Smooth muscle cell (in vitro differentiated cells): ENCODE measurements around the gene CCDC171. TPM values are rescaled to one million over a fixed set of nuclear protein-coding genes. Genes with fewer than 3 reads are reported as not detected.

Source experiments
- DNase-seq: peaks from one replicate; lab custom pipeline; 2025; ENCODE audit not compliant: unreplicated experiment; lab: John Stamatoyannopoulos, UW
- H2AFZ ChIP-seq: fragments of 200-600 bp; sonication (generic); 2 replicates; pipeline ENCODE4 v1.6.0; 2016; ENCODE audit warnings: antibody characterized with exemption, low read depth, mild to moderate bottlenecking
- H3F3A ChIP-seq: fragments of 200-600 bp; sonication (generic); 2 replicates; pipeline ENCODE4 v1.6.0; 2017; ENCODE audit warnings: antibody characterized with exemption, low read depth
- H3K27ac ChIP-seq: fragments of 200-600 bp; sonication (generic); 2 replicates; pipeline ENCODE4 v1.5.1; 2016; ENCODE audit warnings: low read depth, mild to moderate bottlenecking
- H3K27me3 ChIP-seq: fragments of 200-600 bp; sonication (generic); 2 replicates; pipeline ENCODE4 v1.6.1; 2016; ENCODE audit warnings: low read depth, mild to moderate bottlenecking
- H3K36me3 ChIP-seq: fragments of 200-600 bp; sonication (generic); 2 replicates; pipeline ENCODE4 v1.5.1; 2016; ENCODE audit warnings: low read depth
- H3K4me1 ChIP-seq: fragments of 200-600 bp; sonication (generic); 2 replicates; pipeline ENCODE4 v1.5.1; 2016; ENCODE audit warnings: low read depth
- H3K4me2 ChIP-seq: fragments of 200-600 bp; sonication (generic); 2 replicates; pipeline ENCODE4 v1.6.0; 2016; ENCODE audit warnings: mild to moderate bottlenecking
- H3K4me3 ChIP-seq: fragments of 200-600 bp; sonication (generic); 2 replicates; pipeline ENCODE4 v1.5.1; 2016; ENCODE audit warnings: mild to moderate bottlenecking
- H3K79me2 ChIP-seq: fragments of 200-600 bp; sonication (generic); 2 replicates; pipeline ENCODE4 v1.6.0; 2016; ENCODE audit warnings: low read depth, mild to moderate bottlenecking
- H3K9ac ChIP-seq: fragments of 200-600 bp; sonication (generic); 2 replicates; pipeline ENCODE4 v1.6.0; 2016; ENCODE audit warnings: low read depth
- H3K9me3 ChIP-seq: fragments of 200-600 bp; sonication (generic); replicated peaks from 2 replicates; pipeline ENCODE4 v1.5.1; 2016; ENCODE audit warnings: low read depth
- H4K20me1 ChIP-seq: fragments of 200-600 bp; sonication (generic); 2 replicates; pipeline ENCODE4 v1.6.0; 2016; ENCODE audit warnings: low read depth
- CTCF ChIP-seq: fragments of 200-600 bp; sonication (generic); IDR thresholded peaks from 2 replicates; pipeline ENCODE4 v1.5.1; 2017; ENCODE audit warnings: borderline replicate concordance, mild to moderate bottlenecking, antibody characterized with exemption; ENCODE audit not compliant: insufficient read depth, poor library complexity, severe bottlenecking
- WGBS: methylation state at CpG from one replicate; pipeline ENCODE4 v1.1.7; 2016; ENCODE audit warnings: low lambda C conversion rate; 5-methylcytosine and 5-hydroxymethylcytosine counted together
- polyA plus RNA-seq: library from polyadenylated mRNA; unstranded; fragments of >200 nt; fragmentation: Nextera tagmentation; extraction: Ambion mirVana; gene quantifications from 2 replicates; pipeline ENCODE4 v1.2.1, GENCODE V29; 2016
- total RNA-seq: library from RNA; depleted of rRNA; stranded (reverse); fragments of >200 nt; gene quantifications from 2 replicates; pipeline ENCODE4 v1.2.3, GENCODE V29; 2014

Gene CCDC171
- total and polyA plus RNA-seq, 2 experiments from 2014 or later, result 0.46 to 2.3 TPM

- TF ChIP-seq CTCF, result no peak
- Histone ChIP-seq H3K79me2 (no peaks in the 10 kb centered on the region), H3K9me3 (no peaks in the 10 kb centered on the region), H3K4me2 (no peak overlapping the region), H3K27ac (no peak overlapping the region), H3F3A (no peaks in the 10 kb centered on the region), H4K20me1 (no peaks in the 10 kb centered on the region), H3K4me1 (no peaks in the 10 kb centered on the region), H3K4me3 (no peak overlapping the region), H3K9ac (no peak overlapping the region), H3K36me3 (no peaks in the 10 kb centered on the region), H3K27me3 (no peaks in the 10 kb centered on the region), H2AFZ (no peak overlapping the region)
- WGBS, result 88% methylated on average over 6 of the region's 6 CpGs
- no peak for DNase-seq
These were observed 183.7 kb downstream of the CCDC171 start for GRCh38 chr9:15736569-15736968.

- Histone ChIP-seq H3K4me1 (no peaks in the 10 kb centered on the region), H3K9me3 (no peaks in the 10 kb centered on the region), H2AFZ (no peak overlapping the region), H3F3A (no peaks in the 10 kb centered on the region), H3K36me3 (no peaks in the 10 kb centered on the region), H3K27ac (no peak overlapping the region), H3K4me3 (no peak overlapping the region), H3K4me2 (no peak overlapping the region), H4K20me1 (no peaks in the 10 kb centered on the region), H3K9ac (no peak overlapping the region), H3K27me3 (no peaks in the 10 kb centered on the region), H3K79me2 (no peaks in the 10 kb centered on the region)
- DNase-seq, result no peak
- 90% methylated on average over 1 of the region's 1 CpG for WGBS
- no peak for TF ChIP-seq CTCF
These were observed 185.2 kb downstream of the CCDC171 start for GRCh38 chr9:15738011-15738410.

- TF ChIP-seq CTCF, result no peak
- H3K4me2 ChIP-seq, result no peak overlapping the region
- no peaks in the 10 kb centered on the region for H3F3A ChIP-seq
- no peaks in the 10 kb centered on the region for H3K79me2 ChIP-seq
- H3K9me3 ChIP-seq, result no peaks in the 10 kb centered on the region
- H2AFZ ChIP-seq, result no peak overlapping the region
- no peaks in the 10 kb centered on the region for H3K27me3 ChIP-seq
- H3K27ac ChIP-seq, result no peak overlapping the region
- no peak overlapping the region for H3K4me3 ChIP-seq
- H3K4me1 ChIP-seq, result no peaks in the 10 kb centered on the region
- H3K9ac ChIP-seq, result no peak overlapping the region
- 41% methylated on average over 2 of the region's 2 CpGs for WGBS
- H4K20me1 ChIP-seq, result no peaks in the 10 kb centered on the region
- DNase-seq, result no peak
- no peaks in the 10 kb centered on the region for H3K36me3 ChIP-seq
These were observed 188.2 kb downstream of the CCDC171 start for GRCh38 chr9:15741015-15741414.

GRCh38 chr9:15743512-15743911 is 190.7 kb downstream of the CCDC171 start:
- DNase-seq, result no peak
- H2AFZ ChIP-seq, result no peak overlapping the region
- H3K4me3 ChIP-seq, result no peak overlapping the region
- H3K27me3 ChIP-seq, result no peaks in the 10 kb centered on the region
- no peak overlapping the region for H3K4me2 ChIP-seq
- H4K20me1 ChIP-seq, result no peaks in the 10 kb centered on the region
- no peak overlapping the region for H3K9ac ChIP-seq
- H3K36me3 ChIP-seq, result no peaks in the 10 kb centered on the region
- TF ChIP-seq CTCF, result no peak
- no peak overlapping the region for H3K27ac ChIP-seq
- no peaks in the 10 kb centered on the region for H3K79me2 ChIP-seq
- H3F3A ChIP-seq, result no peaks in the 10 kb centered on the region
- 95% methylated on average over 1 of the region's 1 CpG for WGBS
- no peaks in the 10 kb centered on the region for H3K9me3 ChIP-seq
- no peaks in the 10 kb centered on the region for H3K4me1 ChIP-seq
